ENCODE measurements around the gene TMEM256. TPM values are rescaled to one million over a fixed set of nuclear protein-coding genes. Genes with fewer than 3 reads are reported as not detected.

TMEM256 gene
- total RNA-seq, 4 donors from 2014 or later: 26.0 to 131 (median 115) TPM

DNA sequence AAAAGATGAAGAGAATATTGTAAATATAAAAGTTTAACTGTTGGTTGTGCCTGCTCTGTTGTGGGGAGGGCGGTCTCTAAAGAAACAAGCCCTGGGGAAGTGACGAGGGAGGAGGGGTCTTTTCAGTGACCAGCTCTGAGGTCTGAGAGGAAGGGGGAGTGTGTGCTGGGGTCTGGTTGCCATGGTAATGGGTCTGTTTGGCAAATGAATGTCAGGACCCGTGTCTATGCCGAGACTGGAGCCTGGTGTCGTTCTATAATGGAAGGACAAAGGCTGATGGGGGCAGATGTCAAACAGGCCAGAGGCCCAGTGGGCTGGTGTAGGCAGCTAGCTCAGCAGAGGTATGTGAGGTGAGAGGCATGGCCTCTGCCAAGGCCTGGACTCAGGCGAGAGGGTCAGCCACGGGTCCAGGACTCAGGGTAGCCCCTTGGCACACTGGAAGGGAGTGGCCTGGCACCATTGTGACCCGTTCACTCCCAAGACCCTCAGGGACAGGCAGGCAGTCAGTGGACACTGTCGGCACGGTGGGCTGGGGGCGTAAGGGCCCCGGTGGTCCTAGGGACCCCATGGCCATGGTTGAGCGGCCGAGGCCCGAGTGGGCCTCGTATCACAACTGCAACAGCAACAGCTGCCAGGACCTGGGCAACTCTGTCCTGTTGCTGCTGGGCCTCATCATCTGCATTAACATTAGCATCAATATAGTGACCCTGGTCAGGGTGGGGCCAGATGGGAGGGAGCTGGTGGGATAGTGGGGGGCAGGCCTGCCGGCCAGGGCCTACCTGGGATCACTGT is 16.1 kb upstream of the TMEM256 start, which contains the start of gene SPEM1:
Gene SPEM1, plus strand, starts transcription at position 506 of the 792 bp plus-strand sequence. Its CDS starts 61 bp downstream, at position 567.
- intact Hi-C loops (cut with DNase I; ENCODE audit: low total_unique reads): no loop called here
- Histone ChIP-seq H3K27me3 (no peaks in the 10 kb centered on the region), H3K4me3 (no peak within 1 kb of the TSS), H3K9me3 (no peaks in the 10 kb centered on the region), H3K27ac (no peak within 1 kb of the TSS), H3K4me1 (no peaks in the 10 kb centered on the region), H3K36me3 (no peaks in the 10 kb centered on the region)
- no peak for DNase-seq
- TF ChIP-seq, protein P1, sequence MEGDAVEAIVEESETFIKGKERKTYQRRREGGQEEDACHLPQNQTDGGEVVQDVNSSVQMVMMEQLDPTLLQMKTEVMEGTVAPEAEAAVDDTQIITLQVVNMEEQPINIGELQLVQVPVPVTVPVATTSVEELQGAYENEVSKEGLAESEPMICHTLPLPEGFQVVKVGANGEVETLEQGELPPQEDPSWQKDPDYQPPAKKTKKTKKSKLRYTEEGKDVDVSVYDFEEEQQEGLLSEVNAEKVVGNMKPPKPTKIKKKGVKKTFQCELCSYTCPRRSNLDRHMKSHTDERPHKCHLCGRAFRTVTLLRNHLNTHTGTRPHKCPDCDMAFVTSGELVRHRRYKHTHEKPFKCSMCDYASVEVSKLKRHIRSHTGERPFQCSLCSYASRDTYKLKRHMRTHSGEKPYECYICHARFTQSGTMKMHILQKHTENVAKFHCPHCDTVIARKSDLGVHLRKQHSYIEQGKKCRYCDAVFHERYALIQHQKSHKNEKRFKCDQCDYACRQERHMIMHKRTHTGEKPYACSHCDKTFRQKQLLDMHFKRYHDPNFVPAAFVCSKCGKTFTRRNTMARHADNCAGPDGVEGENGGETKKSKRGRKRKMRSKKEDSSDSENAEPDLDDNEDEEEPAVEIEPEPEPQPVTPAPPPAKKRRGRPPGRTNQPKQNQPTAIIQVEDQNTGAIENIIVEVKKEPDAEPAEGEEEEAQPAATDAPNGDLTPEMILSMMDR (IDR thresholded peaks at IDR 0.05): no peak
- no peak for TF ChIP-seq POLR2A (IDR thresholded peaks at IDR 0.05)

DNA sequence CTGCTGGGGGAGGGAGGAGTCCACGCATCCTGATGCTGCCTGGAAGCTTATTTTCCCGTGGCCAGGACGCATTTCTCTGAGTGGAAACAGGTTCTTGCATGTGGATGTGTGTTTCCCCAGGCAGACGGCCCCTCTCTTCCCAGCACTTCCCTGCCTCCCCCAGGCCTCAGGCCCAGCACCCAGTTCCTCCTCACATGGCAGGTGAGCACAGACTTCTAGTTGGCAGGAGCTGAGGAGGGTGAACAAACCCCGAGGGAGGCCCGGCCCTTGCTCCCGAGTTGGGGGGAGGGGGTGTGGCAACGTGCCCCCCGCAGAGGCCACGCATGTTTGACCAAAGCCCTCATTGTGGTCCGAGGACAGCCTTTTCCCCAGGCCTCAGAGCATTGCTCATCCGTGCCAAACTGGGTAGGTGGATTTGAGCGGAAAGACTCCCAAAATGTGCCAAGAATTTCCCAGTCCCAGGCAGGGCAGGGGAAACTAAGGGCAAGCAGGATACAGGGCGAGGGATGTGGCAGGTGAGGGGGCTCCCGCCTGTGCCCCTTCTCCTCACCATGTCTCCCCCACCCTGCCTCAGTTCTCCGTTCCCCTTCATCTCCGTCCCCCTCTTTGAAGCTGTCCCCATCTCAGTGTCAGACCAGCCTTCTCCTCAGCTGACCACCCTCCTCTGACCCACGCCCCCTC is 14.7 kb upstream of the TMEM256 start:
- Histone ChIP-seq H3K4me1 (no peaks in the 10 kb centered on the region), H3K4me3 (no peak overlapping the region), H3K36me3 (no peaks in the 10 kb centered on the region), H3K27ac (no peak overlapping the region), H3K9me3 (no peaks in the 10 kb centered on the region), H3K27me3 (no peaks in the 10 kb centered on the region)
- intact Hi-C loops (cut with DNase I; ENCODE audit: low total_unique reads): no loop called here
- no peak for DNase-seq
- TF ChIP-seq, protein P1 (IDR thresholded peaks at IDR 0.05): no peak
- TF ChIP-seq POLR2A (IDR thresholded peaks at IDR 0.05): no peak

DNA sequence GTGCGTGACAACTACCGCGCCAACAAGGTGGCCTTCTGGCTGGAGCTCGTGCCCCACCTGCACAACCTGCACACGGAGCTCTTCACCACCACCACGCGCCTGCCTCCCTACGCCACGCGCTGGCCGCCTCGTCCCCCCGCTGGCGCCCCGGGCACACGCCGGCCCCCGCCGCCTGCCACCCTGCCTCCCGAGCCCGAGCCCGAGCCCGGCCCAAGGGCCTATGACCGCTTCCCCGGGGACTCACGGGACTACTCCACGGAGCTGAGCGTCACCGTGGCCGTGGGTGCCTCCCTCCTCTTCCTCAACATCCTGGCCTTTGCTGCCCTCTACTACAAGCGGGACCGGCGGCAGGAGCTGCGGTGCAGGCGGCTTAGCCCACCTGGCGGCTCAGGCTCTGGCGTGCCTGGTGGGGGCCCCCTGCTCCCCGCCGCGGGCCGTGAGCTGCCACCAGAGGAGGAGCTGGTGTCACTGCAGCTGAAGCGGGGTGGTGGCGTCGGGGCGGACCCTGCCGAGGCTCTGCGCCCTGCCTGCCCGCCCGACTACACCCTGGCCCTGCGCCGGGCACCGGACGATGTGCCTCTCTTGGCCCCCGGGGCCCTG is 13.3 kb upstream of the TMEM256 start:
- no peaks in the 10 kb centered on the region for H3K4me1 ChIP-seq
- TF ChIP-seq, protein P1 (IDR thresholded peaks at IDR 0.05): no peak
- no peak for TF ChIP-seq POLR2A (IDR thresholded peaks at IDR 0.05)
- no peaks in the 10 kb centered on the region for H3K36me3 ChIP-seq
- no peaks in the 10 kb centered on the region for H3K27me3 ChIP-seq
- no peak overlapping the region for H3K4me3 ChIP-seq
- no peak for DNase-seq
- no peak overlapping the region for H3K27ac ChIP-seq
- no peaks in the 10 kb centered on the region for H3K9me3 ChIP-seq
- intact Hi-C loops (cut with DNase I; ENCODE audit: low total_unique reads): no loop called here

DNA sequence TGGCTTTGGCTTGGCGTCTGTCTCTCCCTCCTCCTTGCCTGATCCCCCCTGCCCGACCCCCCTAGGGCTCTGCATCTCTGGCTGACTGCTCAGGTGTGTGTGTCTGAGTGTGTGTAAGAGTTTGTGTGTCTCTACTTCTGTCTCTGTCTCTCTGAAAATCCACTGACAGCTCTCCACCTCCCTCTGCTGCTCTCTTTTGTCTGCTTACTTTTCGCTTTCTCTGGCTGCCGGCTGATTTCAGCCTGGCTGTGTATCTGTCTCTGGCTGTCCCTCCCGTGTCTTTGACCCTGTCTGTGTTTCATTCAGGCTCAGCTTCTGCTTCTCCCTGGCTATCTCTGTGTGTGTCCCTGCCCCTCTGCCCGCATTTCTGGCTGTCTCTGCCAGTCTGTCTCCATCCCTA is 12.4 kb upstream of the TMEM256 start:
- no peaks in the 10 kb centered on the region for H3K36me3 ChIP-seq
- intact Hi-C loops (cut with DNase I; ENCODE audit: low total_unique reads): no loop called here
- no peaks in the 10 kb centered on the region for H3K4me1 ChIP-seq
- no peak overlapping the region for H3K4me3 ChIP-seq
- TF ChIP-seq, protein P1 (IDR thresholded peaks at IDR 0.05): no peak
- no peak for TF ChIP-seq POLR2A (IDR thresholded peaks at IDR 0.05)
- no peak for DNase-seq
- H3K27me3 ChIP-seq: no peaks in the 10 kb centered on the region
- H3K9me3 ChIP-seq: no peaks in the 10 kb centered on the region
- H3K27ac ChIP-seq: no peak overlapping the region

DNA sequence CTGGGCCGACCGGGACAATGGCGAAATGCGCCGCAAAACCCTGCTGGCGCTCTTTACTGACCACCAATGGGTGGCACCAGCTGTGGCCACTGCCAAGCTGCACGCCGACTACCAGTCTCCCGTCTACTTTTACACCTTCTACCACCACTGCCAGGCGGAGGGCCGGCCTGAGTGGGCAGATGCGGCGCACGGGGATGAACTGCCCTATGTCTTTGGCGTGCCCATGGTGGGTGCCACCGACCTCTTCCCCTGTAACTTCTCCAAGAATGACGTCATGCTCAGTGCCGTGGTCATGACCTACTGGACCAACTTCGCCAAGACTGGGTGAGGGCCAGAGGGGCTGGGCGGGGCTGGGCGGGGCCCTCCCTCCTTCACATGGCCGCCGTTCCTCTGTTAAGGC is 11.9 kb upstream of the TMEM256 start:
- Histone ChIP-seq H3K9me3 (no peaks in the 10 kb centered on the region), H3K36me3 (no peaks in the 10 kb centered on the region), H3K4me1 (no peaks in the 10 kb centered on the region), H3K4me3 (no peak overlapping the region), H3K27me3 (no peaks in the 10 kb centered on the region), H3K27ac (no peak overlapping the region)
- TF ChIP-seq POLR2A (IDR thresholded peaks at IDR 0.05): no peak
- TF ChIP-seq, protein P1 (IDR thresholded peaks at IDR 0.05): no peak
- intact Hi-C loops (cut with DNase I; ENCODE audit: low total_unique reads): no loop called here
- DNase-seq: no peak

Data from uterus (tissue), 4 donors.